NCI-H526 (cell line): ENCODE results near the gene ACP7.
"Not testable (repeated sequence)": the region's sequence is repeated elsewhere in the genome, so short reads cannot be mapped to it uniquely, and the experiment has no call there.

Experiments
- DNase-seq, 2 experiments: peaks; one replicate each; lab custom pipeline; 2025; lab: John Stamatoyannopoulos, UW

Gene ACP7

DNA sequence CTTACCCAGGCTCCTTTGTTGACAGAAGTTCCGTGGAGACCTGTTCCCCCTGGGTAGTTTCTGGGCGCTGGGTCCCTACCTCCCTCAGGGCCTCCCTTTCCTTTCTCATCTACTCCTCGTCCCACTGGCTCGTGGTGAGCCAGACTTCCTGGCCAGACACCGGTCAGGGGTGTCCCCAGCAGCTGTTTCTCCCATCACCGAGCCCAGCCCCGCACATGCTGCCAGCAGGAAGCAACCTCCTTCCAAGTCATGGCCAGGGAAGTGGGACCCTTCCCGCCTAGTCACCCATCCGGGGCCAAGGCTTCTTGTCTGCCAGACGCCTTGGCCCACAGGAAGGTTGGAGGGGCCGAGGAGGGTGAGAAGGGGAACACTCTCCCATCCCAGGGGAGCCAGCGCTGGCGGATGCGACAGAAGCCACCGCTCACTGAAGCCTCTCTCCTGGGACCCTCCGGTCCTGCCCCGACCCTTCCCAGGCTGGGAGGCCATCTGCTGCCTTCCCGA is 47.1 kb downstream of the ACP7 start:
- DNase-seq, result no peak

DNA sequence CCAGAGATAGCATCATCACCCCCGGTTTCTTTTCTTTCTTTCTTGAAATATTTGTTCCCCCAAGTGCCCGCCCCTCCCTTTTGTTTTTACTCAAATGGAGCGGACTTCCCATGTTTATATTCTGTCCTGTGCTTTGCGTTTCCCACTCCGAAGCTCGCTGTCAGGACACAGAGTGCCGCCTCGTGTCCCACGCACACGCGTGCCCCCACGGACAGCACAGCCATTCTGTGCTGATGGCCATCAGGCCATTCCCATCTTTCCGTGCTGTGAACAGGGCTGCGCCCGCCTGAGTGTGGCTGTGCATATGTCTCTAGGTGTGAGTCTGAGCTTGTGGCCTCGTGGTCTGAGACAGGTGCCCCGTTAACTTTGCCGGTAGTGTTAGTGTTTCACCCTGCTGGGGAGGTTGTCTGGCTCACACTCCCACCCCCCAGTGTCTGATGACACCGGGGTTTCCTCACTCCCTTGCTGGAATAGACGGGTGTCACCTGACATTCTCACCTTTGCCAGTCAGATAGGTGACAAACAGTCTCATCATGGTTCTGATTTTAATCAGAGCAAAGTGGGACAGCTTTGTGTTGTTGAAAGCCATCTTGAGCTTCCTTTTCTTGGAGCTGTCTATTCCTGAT is 48.3 kb downstream of the ACP7 start:
- DNase-seq, result no peak

DNA sequence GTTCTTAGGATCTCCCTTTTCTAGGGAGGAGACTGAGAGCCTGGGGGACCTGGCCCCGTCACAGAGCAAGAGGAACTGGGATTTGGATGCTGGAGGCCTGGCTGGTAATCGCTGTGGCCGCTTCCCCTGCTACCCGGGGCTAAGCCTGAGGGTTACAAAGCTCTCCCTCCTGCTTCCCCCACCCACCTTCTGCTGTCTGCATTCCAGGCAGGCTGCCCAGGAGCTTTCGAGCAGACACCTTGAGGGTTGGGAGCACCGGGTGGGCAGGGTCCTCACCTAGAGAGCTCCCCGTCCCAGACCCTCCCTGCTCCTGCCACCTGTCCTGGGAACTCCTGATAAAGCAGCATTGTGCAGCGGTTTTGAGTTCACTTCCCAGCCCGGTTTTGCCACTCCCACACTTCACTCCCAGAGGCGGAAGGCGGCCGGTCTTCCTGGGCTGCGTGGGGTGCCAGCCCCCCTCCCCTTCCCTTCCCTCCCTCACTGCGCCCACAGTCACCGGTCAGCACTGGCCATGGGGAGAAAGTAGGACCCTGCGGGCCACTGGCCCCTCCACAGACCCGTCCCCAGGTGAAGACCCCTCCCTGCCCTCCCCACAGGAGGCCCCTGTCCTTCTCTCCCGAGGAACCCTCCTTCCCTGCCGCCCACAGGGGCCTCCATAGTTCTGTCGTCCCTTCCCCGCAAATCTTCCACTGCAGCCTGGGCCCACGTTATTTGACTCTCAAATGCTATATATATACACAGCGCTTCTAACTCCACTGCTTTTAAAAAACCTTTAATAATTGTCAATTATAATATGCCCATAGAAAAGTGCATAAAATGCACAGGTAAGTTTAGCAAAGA is 49.5 kb downstream of the ACP7 start:
- DNase-seq, result no peak

DNA sequence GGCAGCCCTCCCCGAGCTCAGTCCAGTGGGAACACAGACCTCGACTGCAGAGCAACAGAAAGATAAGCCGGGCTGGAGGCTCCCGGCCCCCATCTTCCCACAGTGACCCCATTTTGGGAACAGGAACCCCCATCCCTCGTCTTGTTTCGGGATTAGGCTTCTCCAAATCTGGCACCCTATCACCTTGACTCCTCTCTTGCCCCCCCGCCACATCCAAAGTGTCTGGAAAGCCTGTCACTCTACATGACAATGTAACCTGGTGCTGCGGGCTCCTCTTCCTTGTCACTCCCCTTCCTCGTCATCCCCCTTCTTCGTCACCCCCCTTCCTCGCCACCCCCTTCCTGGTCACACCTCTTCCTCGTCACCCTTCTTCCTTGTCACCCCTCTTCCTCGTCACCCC is 51.5 kb downstream of the ACP7 start:
- DNase-seq, result no peak

DNA sequence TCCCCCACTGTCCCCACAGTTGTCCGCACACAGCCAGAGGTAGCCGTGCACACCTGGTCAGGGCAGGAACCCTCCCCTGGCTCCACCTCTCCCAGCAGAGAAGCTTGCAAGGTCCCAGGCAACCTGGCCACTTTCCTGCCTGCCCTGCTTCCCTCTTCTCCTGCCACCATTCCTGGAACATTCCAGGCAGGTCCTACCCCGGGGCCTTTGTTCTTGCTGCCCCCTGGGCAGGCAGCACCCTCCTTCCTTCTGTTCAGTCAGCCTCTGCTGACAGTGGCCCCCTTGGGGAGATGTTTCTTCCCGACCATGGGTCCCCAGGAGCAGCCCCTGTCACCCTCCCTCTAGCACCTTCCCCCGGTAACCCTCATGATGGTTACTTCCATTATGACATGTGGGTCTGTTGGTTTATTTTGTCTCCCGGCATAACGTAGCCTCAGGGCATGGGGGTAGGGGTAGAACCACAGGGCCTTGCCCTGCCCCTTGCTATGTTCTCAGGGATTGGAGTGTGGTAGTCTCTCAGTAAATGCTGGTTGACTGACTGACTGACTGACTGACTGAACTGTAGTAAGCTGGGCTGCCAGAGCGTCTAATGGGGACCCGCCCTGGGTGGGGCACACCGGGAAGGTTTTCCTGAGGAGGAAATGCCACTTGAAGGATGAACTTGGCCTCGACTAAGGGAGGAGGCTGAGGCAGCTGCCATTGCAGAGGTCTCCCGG is 52.2 kb downstream of the ACP7 start:
- no peak for DNase-seq

DNA sequence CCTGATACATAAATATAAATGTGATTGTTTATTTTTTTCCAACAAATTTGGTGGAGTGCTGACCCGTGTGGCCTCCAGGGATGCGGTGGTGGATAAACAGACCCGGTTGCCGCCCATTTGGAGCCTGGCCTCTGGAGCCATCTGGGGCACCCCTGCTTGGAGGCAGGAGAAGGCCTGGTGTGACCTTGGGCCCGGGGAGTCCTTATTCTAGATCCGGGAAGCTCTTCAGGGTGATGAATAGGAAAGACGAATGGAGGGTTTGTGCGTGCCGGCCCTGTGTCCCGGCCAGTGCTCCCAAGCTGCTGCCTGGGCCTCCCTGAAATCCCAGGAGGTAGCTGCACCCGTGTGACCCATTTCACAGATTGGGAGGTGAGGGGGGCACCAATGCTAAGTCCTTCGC is 53.0 kb downstream of the ACP7 start:
- no peak for DNase-seq

DNA sequence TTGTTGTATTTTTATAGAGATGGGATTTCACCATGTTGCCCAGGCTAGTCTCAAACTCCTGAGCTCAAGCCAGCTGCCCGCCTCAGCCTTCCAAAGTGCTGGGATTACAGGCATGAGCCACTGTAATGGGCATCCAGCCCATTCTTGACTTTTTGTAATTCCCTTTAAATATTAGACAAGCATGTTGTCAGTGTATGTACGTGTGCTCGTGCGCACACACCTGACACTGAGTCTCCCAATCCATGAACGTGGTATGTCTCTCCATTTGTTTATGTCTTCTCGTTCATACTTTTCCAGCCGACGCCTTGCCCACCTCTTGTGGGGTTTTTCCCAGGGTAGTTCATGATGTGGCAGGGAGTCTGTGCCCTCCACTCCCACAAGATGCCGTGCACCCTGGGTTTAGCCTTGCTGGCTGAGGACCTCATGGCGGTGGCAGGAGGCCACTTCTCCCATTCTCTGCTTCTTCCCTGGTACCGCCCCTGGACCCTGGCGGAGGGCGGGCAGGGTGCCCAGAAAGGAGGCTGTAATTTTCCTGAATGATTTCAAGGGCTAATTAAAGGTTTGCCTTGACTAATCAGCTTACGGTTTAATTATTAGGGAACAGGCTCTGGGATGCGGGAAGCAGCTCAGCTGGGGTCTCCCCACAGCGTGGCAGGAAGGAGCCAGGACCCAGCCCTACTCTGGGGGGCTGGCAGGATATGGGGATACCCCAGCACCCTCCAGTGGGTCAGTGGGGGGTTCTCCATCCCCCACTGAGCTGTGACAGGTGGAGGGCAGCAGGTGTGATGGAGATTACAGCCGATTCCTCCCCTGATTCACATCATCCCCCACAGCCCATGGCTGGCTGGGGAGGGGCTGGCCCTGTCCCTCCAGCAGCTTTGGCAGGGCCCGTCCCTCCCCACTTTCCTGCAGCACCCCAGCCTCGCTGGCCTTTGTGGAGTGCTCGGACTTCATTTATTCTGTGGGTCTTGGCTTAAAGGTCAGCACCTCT is 54.3 kb downstream of the ACP7 start:
- DNase-seq, result no peak

DNA sequence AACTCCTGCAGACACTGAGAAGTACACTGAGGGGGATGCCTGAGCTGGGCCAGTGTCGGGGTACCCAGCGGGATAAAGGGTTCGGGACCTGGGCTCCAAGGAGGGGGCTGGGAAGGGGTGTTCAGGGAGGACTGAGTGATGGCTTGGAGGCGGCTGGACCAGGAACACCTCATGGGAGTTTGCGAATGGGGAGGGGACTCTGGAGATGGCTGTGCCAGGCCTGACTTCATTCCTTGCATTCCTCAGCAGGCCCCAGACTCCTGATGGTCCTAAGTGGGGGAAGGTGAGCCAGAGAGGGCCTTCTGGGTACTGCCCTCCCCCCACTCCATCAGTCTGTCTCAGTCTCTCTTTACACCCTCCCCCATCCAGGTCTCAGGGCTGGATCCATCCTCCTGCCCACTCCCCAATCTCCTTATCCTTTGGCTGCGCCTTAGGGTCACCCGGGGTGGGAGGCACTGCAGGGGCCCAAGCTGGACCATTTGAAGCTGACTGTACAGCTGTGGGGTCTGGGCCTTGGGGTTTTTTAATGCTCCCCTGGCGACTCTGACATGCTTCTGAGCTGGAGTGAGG is 55.2 kb downstream of the ACP7 start:
- DNase-seq, result no peak

DNA sequence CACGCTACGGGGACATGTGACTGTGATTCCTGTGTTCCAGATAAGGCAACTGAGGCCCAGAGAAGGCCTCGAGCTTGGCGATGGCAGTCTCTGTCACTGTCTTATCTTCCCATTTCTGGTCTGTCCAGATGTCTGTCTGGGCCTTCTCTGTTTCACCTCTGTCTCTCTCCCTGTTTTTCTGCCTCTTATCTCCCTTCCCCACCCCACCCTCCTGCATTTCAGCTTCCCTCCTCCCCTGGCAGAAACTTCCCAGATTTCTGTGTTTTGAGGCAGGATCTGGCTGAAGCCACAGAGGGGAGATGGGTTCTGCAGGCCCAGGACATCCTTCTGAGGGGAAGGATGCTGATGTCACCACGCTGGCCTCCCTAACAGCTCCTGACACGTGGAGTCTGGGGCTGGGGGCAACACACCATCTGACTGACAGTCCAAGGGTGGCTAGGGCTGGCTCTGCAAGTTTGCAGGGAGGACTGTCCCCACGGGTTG is 55.8 kb downstream of the ACP7 start:
- no peak for DNase-seq

DNA sequence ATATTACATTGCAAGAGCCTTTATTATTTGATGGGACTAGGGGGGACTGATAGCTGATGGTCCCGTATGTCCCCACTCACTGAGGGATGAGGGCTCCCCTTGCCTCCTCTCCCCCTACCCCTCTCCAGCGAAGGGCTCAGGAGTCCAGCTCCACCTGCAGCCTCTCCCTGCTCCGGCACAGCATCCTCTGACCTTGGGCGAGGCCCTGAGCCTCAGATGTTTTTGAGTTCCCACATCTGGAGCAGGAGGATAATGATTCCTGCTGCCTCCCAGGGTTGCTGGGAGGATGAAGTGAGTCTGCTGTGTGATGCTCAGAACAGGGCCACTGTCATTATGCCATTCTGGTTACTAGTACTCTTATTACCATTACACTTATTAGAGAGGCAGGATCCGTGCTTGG is 56.4 kb downstream of the ACP7 start:
- DNase-seq, result no peak

DNA sequence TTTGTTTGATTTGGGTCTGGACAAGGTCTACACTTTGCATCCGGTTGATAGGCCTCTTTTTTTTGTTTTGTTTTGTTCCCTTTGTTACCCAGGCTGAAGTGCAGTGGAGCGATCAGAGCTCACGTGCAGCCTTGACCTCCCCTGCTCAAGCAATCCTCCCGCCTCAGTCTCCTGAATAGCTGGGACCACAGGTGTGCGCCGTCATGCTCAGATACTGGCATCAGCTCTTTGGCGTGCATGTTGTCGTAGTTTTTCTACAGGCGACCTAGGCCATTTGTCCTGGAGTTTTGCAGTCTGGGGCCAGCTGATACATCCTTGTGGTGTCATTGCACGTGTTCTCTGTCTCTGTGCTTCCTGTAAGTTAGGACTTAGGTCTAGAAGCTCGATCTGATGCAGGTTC is 57.8 kb downstream of the ACP7 start:
- DNase-seq, result no peak

DNA sequence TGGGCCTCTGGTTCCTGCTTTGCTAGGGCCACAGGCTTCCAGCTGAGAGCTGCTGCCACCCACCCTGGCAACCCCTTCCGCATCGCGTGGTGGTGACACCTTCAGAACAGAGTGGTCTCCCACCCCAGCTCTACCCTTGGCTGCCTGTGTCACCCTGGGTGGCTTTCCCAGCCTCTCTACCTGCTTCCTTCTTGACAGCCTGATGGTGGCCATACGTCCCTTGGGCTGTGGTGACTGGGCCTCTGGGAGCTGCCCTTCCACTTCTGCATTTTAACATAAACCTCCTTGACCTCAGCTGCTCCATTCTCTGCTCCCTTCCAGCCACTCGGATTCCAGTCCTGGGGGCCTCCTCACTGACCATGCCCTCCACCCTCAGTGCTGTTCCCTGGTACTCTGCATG is 58.5 kb downstream of the ACP7 start:
- no peak for DNase-seq

DNA sequence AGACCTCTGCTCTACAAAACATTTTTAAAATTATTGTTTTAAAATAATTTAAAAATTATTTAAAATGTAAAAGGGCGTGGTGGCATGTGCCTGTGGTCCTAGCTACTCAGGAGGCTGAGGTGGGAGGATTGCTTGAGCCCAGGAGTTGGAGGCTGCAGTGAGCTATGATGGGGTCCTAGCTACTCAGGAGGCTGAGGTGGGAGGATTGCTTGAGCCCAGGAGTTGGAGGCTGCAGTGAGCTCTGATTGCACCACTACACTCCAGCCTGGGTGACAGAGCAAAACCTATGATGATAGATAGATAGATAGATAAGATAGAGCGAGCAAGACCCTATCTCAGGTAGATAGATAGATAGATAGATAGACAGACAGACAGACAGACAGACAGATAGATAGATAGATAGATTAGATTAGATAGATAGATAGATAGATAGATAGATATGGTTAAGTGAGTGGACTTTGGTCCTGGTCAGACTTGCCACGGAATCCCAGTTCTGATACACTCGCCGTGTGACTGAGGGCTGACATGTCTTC is 59.7 kb downstream of the ACP7 start:
- DNase-seq, result not testable (repeated sequence)

DNA sequence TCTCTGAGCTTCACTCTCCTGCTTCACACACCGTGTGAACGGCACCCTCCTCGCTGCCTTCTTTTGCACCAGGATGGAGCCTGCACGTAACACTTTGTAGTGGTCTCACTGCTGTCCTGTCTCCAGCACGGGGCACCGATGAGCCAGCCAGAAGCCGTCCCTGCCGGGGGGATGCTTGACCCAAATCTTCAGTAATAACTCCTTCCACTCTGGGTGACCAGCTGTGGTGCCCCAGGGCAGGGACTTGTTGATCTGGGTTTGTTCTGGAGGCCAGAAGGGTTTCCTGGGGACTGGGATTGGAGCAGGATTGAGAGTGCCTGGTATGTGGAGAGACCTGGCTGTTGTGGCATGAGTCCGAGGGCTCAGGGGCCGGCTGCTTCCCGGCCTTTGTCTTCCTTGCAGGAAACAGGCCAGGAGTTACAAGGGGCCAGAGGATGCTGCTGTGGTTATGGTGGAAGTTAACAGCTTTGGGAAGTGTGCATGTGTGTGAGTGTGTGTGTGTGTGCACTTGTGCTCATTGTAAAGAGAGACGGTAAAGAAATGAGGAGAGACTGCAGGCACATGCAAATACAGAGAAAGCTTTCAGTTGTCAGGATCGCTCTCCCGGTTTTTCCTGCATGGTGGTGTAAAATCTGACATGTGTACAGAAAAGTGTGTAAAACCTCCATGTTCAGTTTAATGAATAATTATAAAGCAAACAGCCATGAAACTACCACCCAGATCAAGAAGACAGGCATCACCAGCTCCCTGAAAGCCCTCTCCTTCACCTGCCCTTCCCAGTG is 60.3 kb downstream of the ACP7 start:
- DNase-seq, result peak; percentile 90 to 94

DNA sequence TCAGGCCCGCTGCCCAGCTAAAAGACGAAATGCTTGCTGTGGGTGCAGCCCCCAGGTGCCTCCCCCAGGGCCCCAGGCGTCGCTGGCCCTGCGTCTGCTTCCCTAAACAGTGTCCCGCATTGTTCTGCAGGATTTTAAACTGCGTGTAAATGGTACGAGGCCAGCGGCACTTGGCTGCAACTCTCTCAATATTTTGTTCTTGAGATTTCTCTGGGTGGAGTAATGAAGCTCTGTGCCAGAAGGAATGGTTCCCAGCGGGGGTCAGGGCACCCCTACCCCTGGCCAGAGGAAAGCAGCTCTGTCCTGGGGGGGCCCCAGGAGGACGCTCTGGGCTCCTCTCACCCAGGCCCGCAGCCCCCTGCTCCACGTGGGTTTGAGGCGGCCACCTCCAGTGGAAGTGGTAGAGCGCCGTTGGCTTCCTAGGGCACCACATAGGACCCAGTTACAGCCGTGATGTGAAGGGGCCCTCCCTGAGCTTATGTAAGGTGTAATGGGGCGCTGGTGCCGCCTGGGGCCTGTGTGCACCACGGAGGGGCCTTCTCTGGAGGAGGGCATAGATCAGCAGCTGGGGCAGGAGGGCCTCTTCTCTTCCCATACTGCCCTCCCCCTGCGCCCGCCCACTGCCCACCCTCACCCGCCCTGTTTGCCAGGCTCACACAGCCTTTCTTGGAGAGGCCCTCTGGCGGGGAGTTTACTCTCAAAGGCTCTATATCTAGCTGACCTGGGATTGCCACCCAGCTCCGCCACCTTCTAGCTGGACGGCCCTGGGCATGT is 61.2 kb downstream of the ACP7 start:
- peak; percentile 76 to 93 for DNase-seq

DNA sequence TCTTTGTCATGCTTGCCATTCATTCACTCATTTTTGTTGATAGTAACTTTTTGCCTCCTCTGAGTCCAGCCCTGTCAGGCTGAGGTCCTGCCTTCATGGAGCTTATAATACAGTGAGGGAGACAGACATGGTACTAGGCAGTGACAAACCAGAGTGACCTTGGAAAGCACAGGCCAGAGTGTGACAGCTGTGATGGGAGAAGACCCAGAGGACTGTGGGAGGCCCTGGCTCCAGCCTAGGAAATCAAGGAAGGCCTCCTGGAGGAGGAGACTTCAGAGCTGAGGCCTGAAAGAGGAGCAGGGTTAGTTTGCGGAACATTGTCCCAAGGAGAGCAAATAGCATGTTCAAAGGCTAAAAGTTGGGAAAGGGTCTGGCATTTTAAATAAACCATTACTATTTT is 61.9 kb downstream of the ACP7 start:
- no peak for DNase-seq

DNA sequence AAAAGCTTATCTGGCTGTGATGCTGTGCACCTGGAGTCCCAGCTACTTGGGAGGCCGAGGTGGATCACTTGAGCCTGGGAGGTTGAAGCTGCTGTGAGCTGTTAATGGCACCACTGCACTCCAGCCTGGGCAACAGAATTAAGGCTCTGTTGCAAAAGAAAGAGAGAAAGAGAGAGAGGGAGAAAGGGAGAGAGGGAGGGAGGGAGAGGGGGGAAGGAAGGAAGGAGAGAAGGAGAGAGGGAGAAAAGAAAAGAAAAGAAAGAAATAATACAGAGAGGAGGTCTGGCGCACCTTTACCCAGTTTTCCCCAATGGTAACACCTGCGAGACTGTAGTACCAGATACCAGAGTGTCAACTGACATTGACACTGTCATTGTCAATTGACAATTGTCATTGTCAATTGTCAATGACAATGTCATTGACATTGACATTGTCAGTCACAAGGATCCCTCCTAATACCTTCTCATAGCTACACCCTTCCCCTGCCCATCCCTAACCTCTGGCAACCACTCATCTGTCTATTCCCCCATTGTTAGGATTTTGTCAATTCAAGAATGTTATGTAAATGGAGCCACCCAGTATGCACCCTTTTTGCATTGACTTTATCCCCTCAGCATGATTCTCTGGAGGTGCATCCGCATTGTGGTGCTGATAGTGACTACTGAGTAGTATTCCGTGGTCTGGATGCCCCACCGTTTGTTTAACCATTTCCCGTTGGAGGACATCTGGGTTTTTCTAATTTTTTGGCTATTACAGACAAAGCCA is 62.7 kb downstream of the ACP7 start:
- no peak for DNase-seq

DNA sequence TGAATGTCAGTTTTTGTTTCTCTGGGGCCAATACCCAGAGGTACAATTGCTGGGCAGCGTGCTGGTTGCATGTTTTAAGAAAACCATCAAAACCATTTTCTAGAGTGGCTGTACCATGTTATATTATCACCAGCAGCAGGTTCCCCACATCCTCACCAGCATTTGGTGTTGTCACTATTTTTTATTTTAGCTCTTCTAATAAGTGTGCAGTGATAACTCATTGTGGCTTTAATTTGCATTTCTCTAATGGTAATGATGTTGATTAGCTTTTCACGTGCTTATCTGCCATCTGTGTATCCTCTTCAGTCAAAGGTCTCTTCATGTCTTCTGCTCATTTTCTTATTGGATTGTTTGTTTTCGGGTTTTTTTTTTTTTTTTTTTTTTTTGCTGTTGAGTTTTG is 63.3 kb downstream of the ACP7 start:
- no peak for DNase-seq
